Measurements from ENCODE around the gene MPZL3.

Gene MPZL3

GRCh38 chr11:118224511-118225188 lies 27.5 kb downstream of the MPZL3 start, which contains the start of gene JAML:
Gene JAML (minus strand): TSS chr11:118225011. CDS start chr11:118214866, 10,145 bp downstream.
- H3K9ac ChIP-seq (ENCODE audit: insufficient read length, low read depth) = no peak within 1 kb of the TSS
- H3K9me3 ChIP-seq (ENCODE audit: insufficient read depth, low read length) = no peaks in the 10 kb centered on the region
- H3K4me3 ChIP-seq (ENCODE audit: insufficient read length, low read depth) = no peak within 1 kb of the TSS
- TF ChIP-seq SUZ12 (IDR thresholded peaks at IDR 0.05; ENCODE audit: extremely low read depth, insufficient read depth, insufficient read length) (no peak), ZNF274 (IDR thresholded peaks at IDR 0.05; ENCODE audit: low read depth, low read length) (no peak), YY1 (IDR thresholded peaks at IDR 0.05; ENCODE audit: insufficient read depth, insufficient read length) (no peak)
- H3K27me3 ChIP-seq (ENCODE audit: insufficient read depth, insufficient read length) = no peaks in the 10 kb centered on the region
- no peaks in the 10 kb centered on the region for H3K36me3 ChIP-seq (ENCODE audit: insufficient read depth, insufficient read length, low read length)
- H3K4me1 ChIP-seq (ENCODE audit: insufficient read depth, insufficient read length) = no peaks in the 10 kb centered on the region
- DNase-seq (ENCODE audit: low read depth, low spot score) = no peak

- H3K9me3 ChIP-seq (ENCODE audit: insufficient read depth, low read length) = no peaks in the 10 kb centered on the region
- no peak for DNase-seq (ENCODE audit: low read depth, low spot score)
- H3K27me3 ChIP-seq (ENCODE audit: insufficient read depth, insufficient read length) = no peaks in the 10 kb centered on the region
- H3K4me3 ChIP-seq (ENCODE audit: insufficient read length, low read depth) = no peak overlapping the region
- no peaks in the 10 kb centered on the region for H3K4me1 ChIP-seq (ENCODE audit: insufficient read depth, insufficient read length)
- no peak overlapping the region for H3K9ac ChIP-seq (ENCODE audit: insufficient read length, low read depth)
- TF ChIP-seq SUZ12 (IDR thresholded peaks at IDR 0.05; ENCODE audit: extremely low read depth, insufficient read depth, insufficient read length) = no peak
- TF ChIP-seq ZNF274 (IDR thresholded peaks at IDR 0.05; ENCODE audit: low read depth, low read length) = no peak
- no peak for TF ChIP-seq YY1 (IDR thresholded peaks at IDR 0.05; ENCODE audit: insufficient read depth, insufficient read length)
- no peaks in the 10 kb centered on the region for H3K36me3 ChIP-seq (ENCODE audit: insufficient read depth, insufficient read length, low read length)
These were observed 28.2 kb downstream of the MPZL3 start for GRCh38 chr11:118223992-118224391.

GRCh38 chr11:118223570-118223969 lies 28.6 kb downstream of the MPZL3 start:
- DNase-seq (ENCODE audit: low read depth, low spot score) = no peak
- Histone ChIP-seq H3K4me3 (ENCODE audit: insufficient read length, low read depth) (no peak overlapping the region), H3K9ac (ENCODE audit: insufficient read length, low read depth) (no peak overlapping the region)

GRCh38 chr11:118222437-118222836 lies 29.7 kb downstream of the MPZL3 start:
- H3K9ac ChIP-seq (ENCODE audit: insufficient read length, low read depth) = no peak overlapping the region
- DNase-seq (ENCODE audit: low read depth, low spot score) = no peak
- H3K9me3 ChIP-seq (ENCODE audit: insufficient read depth, low read length) = no peaks in the 10 kb centered on the region
- no peaks in the 10 kb centered on the region for H3K27me3 ChIP-seq (ENCODE audit: insufficient read depth, insufficient read length)
- no peak for TF ChIP-seq SUZ12 (IDR thresholded peaks at IDR 0.05; ENCODE audit: extremely low read depth, insufficient read depth, insufficient read length)
- TF ChIP-seq YY1 (IDR thresholded peaks at IDR 0.05; ENCODE audit: insufficient read depth, insufficient read length) = no peak
- TF ChIP-seq ZNF274 (IDR thresholded peaks at IDR 0.05; ENCODE audit: low read depth, low read length) = no peak
- H3K4me1 ChIP-seq (ENCODE audit: insufficient read depth, insufficient read length) = no peaks in the 10 kb centered on the region
- no peak overlapping the region for H3K4me3 ChIP-seq (ENCODE audit: insufficient read length, low read depth)
- H3K36me3 ChIP-seq (ENCODE audit: insufficient read depth, insufficient read length, low read length) = no peaks in the 10 kb centered on the region

More at GRCh38 chr11:118223570-118223969, 28.6 kb downstream of the MPZL3 start:
- no peaks in the 10 kb centered on the region for H3K36me3 ChIP-seq (ENCODE audit: insufficient read depth, insufficient read length, low read length)
- TF ChIP-seq SUZ12 (IDR thresholded peaks at IDR 0.05; ENCODE audit: extremely low read depth, insufficient read depth, insufficient read length) = no peak
- TF ChIP-seq ZNF274 (IDR thresholded peaks at IDR 0.05; ENCODE audit: low read depth, low read length) = no peak
- no peak for TF ChIP-seq YY1 (IDR thresholded peaks at IDR 0.05; ENCODE audit: insufficient read depth, insufficient read length)
- H3K4me1 ChIP-seq (ENCODE audit: insufficient read depth, insufficient read length) = no peaks in the 10 kb centered on the region
- H3K27me3 ChIP-seq (ENCODE audit: insufficient read depth, insufficient read length) = no peaks in the 10 kb centered on the region
- H3K9me3 ChIP-seq (ENCODE audit: insufficient read depth, low read length) = no peaks in the 10 kb centered on the region

- H3K27me3 ChIP-seq (ENCODE audit: insufficient read depth, insufficient read length) = no peaks in the 10 kb centered on the region
- H3K9ac ChIP-seq (ENCODE audit: insufficient read length, low read depth) = no peak overlapping the region
- no peak for DNase-seq (ENCODE audit: low read depth, low spot score)
- TF ChIP-seq SUZ12 (IDR thresholded peaks at IDR 0.05; ENCODE audit: extremely low read depth, insufficient read depth, insufficient read length) (no peak), YY1 (IDR thresholded peaks at IDR 0.05; ENCODE audit: insufficient read depth, insufficient read length) (no peak), ZNF274 (IDR thresholded peaks at IDR 0.05; ENCODE audit: low read depth, low read length) (no peak)
- no peaks in the 10 kb centered on the region for H3K4me1 ChIP-seq (ENCODE audit: insufficient read depth, insufficient read length)
- no peaks in the 10 kb centered on the region for H3K36me3 ChIP-seq (ENCODE audit: insufficient read depth, insufficient read length, low read length)
- no peak overlapping the region for H3K4me3 ChIP-seq (ENCODE audit: insufficient read length, low read depth)
- H3K9me3 ChIP-seq (ENCODE audit: insufficient read depth, low read length) = no peaks in the 10 kb centered on the region
These were observed 30.7 kb downstream of the MPZL3 start for GRCh38 chr11:118221419-118221818.

- Histone ChIP-seq H3K4me1 (ENCODE audit: insufficient read depth, insufficient read length) (no peaks in the 10 kb centered on the region), H3K9me3 (ENCODE audit: insufficient read depth, low read length) (no peaks in the 10 kb centered on the region), H3K4me3 (ENCODE audit: insufficient read length, low read depth) (no peak overlapping the region), H3K27me3 (ENCODE audit: insufficient read depth, insufficient read length) (no peaks in the 10 kb centered on the region), H3K9ac (ENCODE audit: insufficient read length, low read depth) (no peak overlapping the region), H3K36me3 (ENCODE audit: insufficient read depth, insufficient read length, low read length) (no peaks in the 10 kb centered on the region)
- TF ChIP-seq YY1 (IDR thresholded peaks at IDR 0.05; ENCODE audit: insufficient read depth, insufficient read length) = no peak
- TF ChIP-seq ZNF274 (IDR thresholded peaks at IDR 0.05; ENCODE audit: low read depth, low read length) = no peak
- no peak for TF ChIP-seq SUZ12 (IDR thresholded peaks at IDR 0.05; ENCODE audit: extremely low read depth, insufficient read depth, insufficient read length)
- DNase-seq (ENCODE audit: low read depth, low spot score) = no peak
These were observed 32.4 kb downstream of the MPZL3 start for GRCh38 chr11:118219732-118220131.

GRCh38 chr11:118219244-118219643 lies 32.9 kb downstream of the MPZL3 start:
- DNase-seq (ENCODE audit: low read depth, low spot score) = no peak
- Histone ChIP-seq H3K36me3 (ENCODE audit: insufficient read depth, insufficient read length, low read length) (no peaks in the 10 kb centered on the region), H3K4me1 (ENCODE audit: insufficient read depth, insufficient read length) (peaks cover 4% of the 10 kb centered on the region), H3K27me3 (ENCODE audit: insufficient read depth, insufficient read length) (no peaks in the 10 kb centered on the region), H3K9ac (ENCODE audit: insufficient read length, low read depth) (no peak overlapping the region), H3K4me3 (ENCODE audit: insufficient read length, low read depth) (no peak overlapping the region), H3K9me3 (ENCODE audit: insufficient read depth, low read length) (no peaks in the 10 kb centered on the region)
- TF ChIP-seq YY1 (IDR thresholded peaks at IDR 0.05; ENCODE audit: insufficient read depth, insufficient read length) (no peak), ZNF274 (IDR thresholded peaks at IDR 0.05; ENCODE audit: low read depth, low read length) (no peak), SUZ12 (IDR thresholded peaks at IDR 0.05; ENCODE audit: extremely low read depth, insufficient read depth, insufficient read length) (no peak)

Data from NT2/D1 (cell line).